HL-60 (cell line): ENCODE results near the gene ACVR1.

Source experiments
- POLR2AphosphoS5 ChIP-seq: IDR thresholded peaks from 2 replicates; pipeline ENCODE4 v1.6.1; 2012; ENCODE audit warnings: low read depth
- TF ChIP-seq, protein P1 (sequence below): IDR thresholded peaks from one replicate; pipeline ENCODE4 v1.5.1; 2011; ENCODE audit warnings: low read length, control low read depth, inconsistent platforms; ENCODE audit not compliant: insufficient read depth

DNA sequence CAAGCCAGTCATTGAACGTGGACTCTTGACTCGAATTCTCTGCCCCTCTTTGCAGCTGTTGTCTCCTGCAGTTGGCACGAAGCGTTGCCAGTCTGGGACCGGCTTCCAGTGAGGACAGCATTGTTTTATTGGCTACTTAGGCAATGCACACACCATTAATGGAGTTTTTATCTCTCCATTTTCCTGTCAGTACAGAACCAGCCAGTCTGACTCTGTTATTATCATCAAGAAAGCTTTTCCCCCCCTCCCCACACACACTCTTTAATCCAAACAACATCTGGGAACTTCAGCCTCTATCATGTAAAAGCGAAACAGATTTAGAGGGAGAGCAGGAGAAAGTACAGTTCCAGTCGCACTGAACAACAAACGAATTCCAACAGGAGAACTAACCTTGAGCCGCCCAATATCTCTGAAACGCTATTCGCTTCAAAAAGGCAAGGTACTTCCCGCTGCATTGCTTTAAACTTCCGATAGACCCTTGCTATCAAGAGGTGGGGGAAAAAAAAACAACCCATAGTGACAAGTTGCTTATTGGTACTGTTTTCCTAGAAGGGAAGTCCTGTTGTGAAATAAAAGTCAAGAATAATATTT, 38.2 kb downstream of the ACVR1 start:
- no peak for TF ChIP-seq POLR2AphosphoS5
- TF ChIP-seq, protein P1, sequence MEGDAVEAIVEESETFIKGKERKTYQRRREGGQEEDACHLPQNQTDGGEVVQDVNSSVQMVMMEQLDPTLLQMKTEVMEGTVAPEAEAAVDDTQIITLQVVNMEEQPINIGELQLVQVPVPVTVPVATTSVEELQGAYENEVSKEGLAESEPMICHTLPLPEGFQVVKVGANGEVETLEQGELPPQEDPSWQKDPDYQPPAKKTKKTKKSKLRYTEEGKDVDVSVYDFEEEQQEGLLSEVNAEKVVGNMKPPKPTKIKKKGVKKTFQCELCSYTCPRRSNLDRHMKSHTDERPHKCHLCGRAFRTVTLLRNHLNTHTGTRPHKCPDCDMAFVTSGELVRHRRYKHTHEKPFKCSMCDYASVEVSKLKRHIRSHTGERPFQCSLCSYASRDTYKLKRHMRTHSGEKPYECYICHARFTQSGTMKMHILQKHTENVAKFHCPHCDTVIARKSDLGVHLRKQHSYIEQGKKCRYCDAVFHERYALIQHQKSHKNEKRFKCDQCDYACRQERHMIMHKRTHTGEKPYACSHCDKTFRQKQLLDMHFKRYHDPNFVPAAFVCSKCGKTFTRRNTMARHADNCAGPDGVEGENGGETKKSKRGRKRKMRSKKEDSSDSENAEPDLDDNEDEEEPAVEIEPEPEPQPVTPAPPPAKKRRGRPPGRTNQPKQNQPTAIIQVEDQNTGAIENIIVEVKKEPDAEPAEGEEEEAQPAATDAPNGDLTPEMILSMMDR: no peak
